OCI-LY1 (cell line): ENCODE measurements around the gene TBC1D16.

Source experiments
- EZH2 ChIP-seq: fragments of 200-600 bp; sonication (generic), shearing (Covaris generic); IDR thresholded peaks from 2 replicates; pipeline ENCODE4 v1.8.0; 2017; ENCODE audit warnings: borderline replicate concordance, mixed run types, mild to moderate bottlenecking, antibody characterized with exemption, low read length, moderate library complexity, mixed read lengths
- TF ChIP-seq, protein P1 (sequence below): fragments of 200-600 bp; sonication (generic), shearing (Covaris generic); IDR thresholded peaks from 2 replicates; pipeline ENCODE4 v1.5.1; 2017; ENCODE audit warnings: mild to moderate bottlenecking, antibody characterized with exemption, low read length, moderate library complexity, mixed read lengths

DNA sequence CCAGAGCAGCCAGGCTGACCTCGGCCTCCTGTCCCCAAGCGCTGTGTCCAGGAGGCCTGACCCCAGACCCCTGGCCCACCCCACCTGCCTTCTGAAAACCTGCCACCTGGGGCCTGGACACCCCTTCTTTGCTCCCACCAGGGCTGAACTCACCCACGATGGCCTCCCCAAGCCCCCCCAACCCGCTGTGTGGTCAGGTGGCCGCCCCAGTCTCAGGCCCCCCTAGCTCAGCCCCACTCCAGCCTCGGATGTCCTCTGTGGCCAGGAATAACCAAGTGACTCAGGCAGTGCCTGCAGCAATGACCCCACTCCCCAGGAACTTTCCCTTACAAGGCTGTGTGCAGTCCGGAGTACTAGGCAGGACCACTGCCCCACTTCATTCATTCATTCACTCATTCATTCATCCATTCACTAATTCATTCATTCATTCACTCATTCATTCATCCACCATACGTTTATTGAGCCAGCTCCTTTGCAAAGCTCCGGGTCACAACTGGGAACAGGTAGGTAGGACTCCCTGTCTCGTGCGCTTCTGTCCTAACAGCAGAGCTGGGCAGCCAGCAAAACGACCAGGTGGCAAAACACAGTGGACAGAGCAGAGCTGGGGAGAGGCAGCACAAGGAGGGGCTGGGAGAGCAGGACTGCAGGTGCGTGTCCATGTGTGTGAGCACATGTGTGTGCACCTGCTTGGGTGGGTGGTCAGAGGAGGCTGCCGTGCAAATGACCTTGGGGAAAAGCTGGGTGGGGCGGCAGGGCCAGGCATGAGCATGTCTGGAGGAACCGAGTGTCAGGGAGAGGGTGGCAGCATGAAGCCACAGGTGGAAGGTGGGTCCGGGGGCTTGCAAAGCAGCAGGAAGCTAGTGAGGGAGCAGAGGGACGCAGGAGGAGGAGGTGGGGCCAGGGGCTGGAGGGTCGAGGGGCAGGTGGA lies 120.6 kb downstream of the TBC1D16 start:
- no peak for TF ChIP-seq EZH2
- TF ChIP-seq, protein P1, sequence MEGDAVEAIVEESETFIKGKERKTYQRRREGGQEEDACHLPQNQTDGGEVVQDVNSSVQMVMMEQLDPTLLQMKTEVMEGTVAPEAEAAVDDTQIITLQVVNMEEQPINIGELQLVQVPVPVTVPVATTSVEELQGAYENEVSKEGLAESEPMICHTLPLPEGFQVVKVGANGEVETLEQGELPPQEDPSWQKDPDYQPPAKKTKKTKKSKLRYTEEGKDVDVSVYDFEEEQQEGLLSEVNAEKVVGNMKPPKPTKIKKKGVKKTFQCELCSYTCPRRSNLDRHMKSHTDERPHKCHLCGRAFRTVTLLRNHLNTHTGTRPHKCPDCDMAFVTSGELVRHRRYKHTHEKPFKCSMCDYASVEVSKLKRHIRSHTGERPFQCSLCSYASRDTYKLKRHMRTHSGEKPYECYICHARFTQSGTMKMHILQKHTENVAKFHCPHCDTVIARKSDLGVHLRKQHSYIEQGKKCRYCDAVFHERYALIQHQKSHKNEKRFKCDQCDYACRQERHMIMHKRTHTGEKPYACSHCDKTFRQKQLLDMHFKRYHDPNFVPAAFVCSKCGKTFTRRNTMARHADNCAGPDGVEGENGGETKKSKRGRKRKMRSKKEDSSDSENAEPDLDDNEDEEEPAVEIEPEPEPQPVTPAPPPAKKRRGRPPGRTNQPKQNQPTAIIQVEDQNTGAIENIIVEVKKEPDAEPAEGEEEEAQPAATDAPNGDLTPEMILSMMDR = no peak
